Heart left ventricle (tissue), 16 donors: ENCODE data around the gene PPT2. TPM values are rescaled to one million over a fixed set of nuclear protein-coding genes. Genes with fewer than 3 reads are reported as not detected.
"Not testable (repeated sequence)": the region's sequence is repeated elsewhere in the genome, so short reads cannot be mapped to it uniquely, and the experiment has no call there.

ENCODE experiments used
- ATAC-seq, 4 donors: fragments of 200-7000 bp; cut with Tn5 transposase; one replicate each; pipeline ENCODE4 v1.9.1; 2020 to 2022; ENCODE audit warnings: moderate library complexity in 4 of 4, mild to moderate bottlenecking in 3 of 4, moderate number of reproducible peaks in 1 of 4
- DNase-seq, 5 donors: peaks; one replicate each; pipeline ENCODE4 v3.0.0-alpha.2; 2020
- H3K27ac ChIP-seq, 12 donors: fragments of 200-600 bp; sonication (generic) in 4 of 12; one replicate each; pipeline versions ENCODE4 v1.5.0 to v1.8.0; 2016 to 2022; ENCODE audit warnings: mild to moderate bottlenecking in 2 of 12
- H3K27me3 ChIP-seq, 9 donors: fragments of 200-600 bp; sonication (generic) in 2 of 9; one replicate each; pipeline versions ENCODE4 v1.5.1 to v1.8.0; 2016 to 2022; ENCODE audit warnings: mild to moderate bottlenecking in 3 of 9
- H3K36me3 ChIP-seq, 9 donors: fragments of 200-600 bp; sonication (generic) in 2 of 9; one replicate each; pipeline versions ENCODE4 v1.5.0 to v1.8.0; 2018 to 2022; ENCODE audit warnings: mild to moderate bottlenecking in 2 of 9
- H3K4me1 ChIP-seq, 12 donors: fragments of 200-600 bp; sonication (generic) in 4 of 12; one replicate each; pipeline versions ENCODE4 v1.5.0 to v1.8.0; 2016 to 2022; ENCODE audit warnings: mild to moderate bottlenecking in 3 of 12
- H3K4me3 ChIP-seq, 12 donors: fragments of 200-600 bp; sonication (generic) in 4 of 12; one replicate each; pipeline versions ENCODE4 v1.5.0 to v1.8.0; 2017 to 2022; ENCODE audit warnings: mild to moderate bottlenecking in 9 of 12, moderate library complexity in 4 of 12
- H3K9me3 ChIP-seq, 12 donors: fragments of 200-600 bp; sonication (generic) in 4 of 12; one replicate each; pipeline versions ENCODE4 v1.5.0 to v1.8.0; 2016 to 2022; ENCODE audit warnings: mild to moderate bottlenecking in 1 of 12
- CTCF ChIP-seq, 12 donors: fragments of 200-600 bp; sonication (generic) in 4 of 12; IDR thresholded peaks; one replicate each; pipeline versions ENCODE4 v1.5.0 to v1.8.0; 2018 to 2022; ENCODE audit warnings: antibody characterized with exemption in 12 of 12, mild to moderate bottlenecking in 5 of 12
- POLR2A ChIP-seq, 2 donors: fragments of 450-650 bp; IDR thresholded peaks; one replicate each; pipeline ENCODE4 v1.6.1; 2017; ENCODE audit warnings: antibody characterized with exemption in 2 of 2, mild to moderate bottlenecking in 2 of 2, moderate library complexity in 2 of 2
- WGBS, 4 donors: extraction: QIAGEN DNeasy Blood & Tissue Kit in 2 of 4; methylation state at CpG; one replicate each; pipeline versions ENCODE4 v1.1.5 to v1.1.7; 2013 to 2018; 5-methylcytosine and 5-hydroxymethylcytosine counted together
- intact Hi-C, 10 donors: fragments of 100-400 bp; cut with DNase I; formaldehyde crosslinking; loops; one replicate each; pipeline versions ENCODE4 v1.11.1 to v1.14.2; 2022
- polyA plus RNA-seq, 2 donors: library from polyadenylated mRNA; stranded (reverse); fragments of 200-250 nt; gene quantifications; one replicate each; pipeline ENCODE4 v1.2.3, GENCODE V29; 2013
- total RNA-seq, 9 donors: library from RNA; depleted of rRNA in 2 of 9; stranded (reverse); fragments of >200 nt in 2 of 9; fragmentation: NEBNext Ultra II Directional in 3 of 9; extraction: Animal tissue kit (Norgen Biotek cat#: 25700) in 3 of 9; gene quantifications; one replicate each; pipeline versions ENCODE4 v1.1.0 to v1.2.4, GENCODE V29; 2016 to 2023
- donor health status: ischemic (EF 13 %, LVEDD 7.1; RV severe dilation, severe dysfunction).
- donor health status: healthy with polysubstance abuse.
- donor health status: DM: no; HTN: yes; CAD: no.
- donor health status: DM: no; HTN: no; CAD: no.
- donor health status: ischemic (EF 25% LVEDD 6.9; RV normal size, moderate dysfunction).
- donor health status: ischemic (EF 25% LVEDD 5.7; RV mildly dilated, moderate dysfunction).
- donor health status: healthy.
- donor health status: DM: yes; HTN: yes; CAD: no.
- donor health status: ischemic (EF 35%, LVEDD 5.7; RV mildly dilated, moderate dysfunction).
- donor health status: nonischemic (EF 11% LVEDD 7.7; RV severe dilation, severe dysfunction).
- donor health status: DM: yes; HTN: yes; CAD: no.
- donor health status: PGD.
- donor health status: ischemic (EF 29% LVEDD 5.4; RV normal size, mild dysfunction).
- donor health status: nonischemic (EF 23%, LVEDD 6.1; RV moderate dilation, normal function).

The PPT2 gene
- total and polyA plus RNA-seq, 11 donors = 13.1 to 34.0 (median 21.6) TPM

- Histone ChIP-seq H3K27ac (peak within 1 kb of the TSS in 11 of 12 donors; percentile 68 to 100 (median 80)), H3K36me3 (peaks cover 0 to 65% (median 55%) of the 10 kb centered on the region in 9 donors), H3K27me3 (no peaks in the 10 kb centered on the region), H3K9me3 (no peaks in the 10 kb centered on the region), H3K4me3 (no peak within 1 kb of the TSS), H3K4me1 (peaks cover 8 to 83% (median 69%) of the 10 kb centered on the region in 12 donors)
- 62 to 69% (median 66%) methylated on average over 6 of the region's 6 CpGs for WGBS, 4 donors
- intact Hi-C loops = no loop called here
- DNase-seq = no peak
- TF ChIP-seq POLR2A (IDR thresholded peaks at IDR 0.05) (peak in 1 of 2 donors; percentile 10), CTCF (IDR thresholded peaks at IDR 0.05) (no peak)
- no peak for ATAC-seq
Measured at GRCh38 chr6:32184084-32184640, 30.2 kb downstream of the PPT2 start, which contains the start of gene AGER. Gene AGER, minus strand, starts transcription at chr6:32184253. Its CDS starts 31 bp downstream, at chr6:32184222.

GRCh38 chr6:32185681-32186131 is 31.8 kb downstream of the PPT2 start:
- H3K27me3 ChIP-seq, intact Hi-C loops, H3K4me3 ChIP-seq, H3K9me3 ChIP-seq: not testable (repeated sequence)
- WGBS, 4 donors = 10 to 21% (median 18%) methylated on average over 11 of the region's 11 CpGs
- Histone ChIP-seq H3K4me1 (peaks cover 4 to 79% (median 61%) of the 10 kb centered on the region in 12 donors), H3K36me3 (peaks cover 0 to 62% (median 43%) of the 10 kb centered on the region in 9 donors), H3K27ac (peak overlapping the region in 11 of 12 donors; percentile 41 to 100 (median 84))
- peak; percentile 77 to 89 (median 88) for DNase-seq
- ATAC-seq = peak; percentile 57 to 73 (median 67)

- H3K9me3 ChIP-seq, H3K27me3 ChIP-seq, intact Hi-C loops, DNase-seq, ATAC-seq, H3K4me3 ChIP-seq: not testable (repeated sequence)
- WGBS, 4 donors = 59 to 64% (median 62%) methylated on average over 10 of the region's 10 CpGs
- peak overlapping the region in 11 of 12 donors; percentile 41 to 100 (median 84) for H3K27ac ChIP-seq
- H3K36me3 ChIP-seq = peaks cover 0 to 56% (median 37%) of the 10 kb centered on the region in 9 donors
- peaks cover 4 to 85% (median 61%) of the 10 kb centered on the region in 12 donors for H3K4me1 ChIP-seq
Measured at GRCh38 chr6:32186151-32186840, 32.4 kb downstream of the PPT2 start.

- WGBS, 4 donors = 59 to 68% (median 62%) methylated on average over 12 of the region's 12 CpGs
Measured at GRCh38 chr6:32187009-32187709, 33.2 kb downstream of the PPT2 start.

GRCh38 chr6:32187725-32188380 is 33.9 kb downstream of the PPT2 start:
- Histone ChIP-seq H3K4me3 (peak overlapping the region in 8 of 12 donors; percentile 74 to 93 (median 84)), H3K4me1 (peaks cover 4 to 83% (median 61%) of the 10 kb centered on the region in 12 donors), H3K27ac (peak overlapping the region in 11 of 12 donors; percentile 93 to 100 (median 98)), H3K36me3 (peaks cover 0 to 40% (median 27%) of the 10 kb centered on the region in 9 donors)
- ATAC-seq, H3K9me3 ChIP-seq, intact Hi-C loops, DNase-seq, H3K27me3 ChIP-seq: not testable (repeated sequence)
- WGBS, 4 donors = 67 to 82% (median 75%) methylated on average over 14 to 18 of the region's 18 CpGs

More at GRCh38 chr6:32187009-32187709, 33.2 kb downstream of the PPT2 start:
- DNase-seq (no peak), ATAC-seq (no peak)
- H3K4me3 ChIP-seq = peak overlapping the region in 2 of 12 donors; percentile 87 to 93
- H3K9me3 ChIP-seq = no peaks in the 10 kb centered on the region
- intact Hi-C loops = no loop called here
- peak overlapping the region in 11 of 12 donors; percentile 4 to 100 (median 94) for H3K27ac ChIP-seq
- TF ChIP-seq POLR2A (IDR thresholded peaks at IDR 0.05) (no peak), CTCF (IDR thresholded peaks at IDR 0.05) (no peak)
- H3K27me3 ChIP-seq = no peaks in the 10 kb centered on the region
- H3K36me3 ChIP-seq = peaks cover 0 to 47% (median 32%) of the 10 kb centered on the region in 9 donors
- H3K4me1 ChIP-seq = peaks cover 4 to 83% (median 59%) of the 10 kb centered on the region in 12 donors
